ENCODE results near the gene TPK1. TPM values are rescaled to one million over a fixed set of nuclear protein-coding genes. Genes with fewer than 3 reads are reported as not detected.

TPK1 gene
- polyA plus RNA-seq, 4 donors: 2.7 to 21.9 (median 15.3) TPM

GRCh38 chr7:144517749-144518148 is 318.1 kb downstream of the TPK1 start:
- 15 to 35% (median 21%) methylated on average over 3 of the region's 3 CpGs for WGBS, 3 donors

GRCh38 chr7:144516729-144517525 is 318.9 kb downstream of the TPK1 start:
- DNase-seq (no peak), FAIRE-seq (no peak)
- H3K4me1 ChIP-seq (ENCODE audit: control insufficient read depth in 3 of 3, insufficient read depth in 2 of 3, low read depth in 1 of 3, low read length in 2 of 3): no peaks in the 10 kb centered on the region
- H3K36me3 ChIP-seq (ENCODE audit: control insufficient read depth in 3 of 3, insufficient read depth in 2 of 3, low read depth in 1 of 3, low read length in 3 of 3): no peaks in the 10 kb centered on the region
- no peak overlapping the region for H3K27ac ChIP-seq (ENCODE audit: low read depth in 1 of 3, low read length in 2 of 3)
- 82 to 86% (median 83%) methylated on average over 3 of the region's 3 CpGs for WGBS, 3 donors
- H3K4me3 ChIP-seq (ENCODE audit: low read depth in 1 of 3, low read length in 3 of 3): no peak overlapping the region
- no peaks in the 10 kb centered on the region for H3K9me3 ChIP-seq (ENCODE audit: control insufficient read depth in 2 of 2, insufficient read depth in 1 of 2, low read depth in 1 of 2, low read length in 1 of 2)
- no peaks in the 10 kb centered on the region for H3K27me3 ChIP-seq (ENCODE audit: control insufficient read depth in 3 of 3, insufficient read depth in 3 of 3, low read length in 3 of 3)

More at GRCh38 chr7:144517749-144518148, 318.1 kb downstream of the TPK1 start:
- no peaks in the 10 kb centered on the region for H3K27me3 ChIP-seq (ENCODE audit: control insufficient read depth in 3 of 3, insufficient read depth in 3 of 3, low read length in 3 of 3)
- FAIRE-seq: no peak
- no peaks in the 10 kb centered on the region for H3K4me1 ChIP-seq (ENCODE audit: control insufficient read depth in 3 of 3, insufficient read depth in 2 of 3, low read depth in 1 of 3, low read length in 2 of 3)
- no peaks in the 10 kb centered on the region for H3K36me3 ChIP-seq (ENCODE audit: control insufficient read depth in 3 of 3, insufficient read depth in 2 of 3, low read depth in 1 of 3, low read length in 3 of 3)
- no peaks in the 10 kb centered on the region for H3K9me3 ChIP-seq (ENCODE audit: control insufficient read depth in 2 of 2, insufficient read depth in 1 of 2, low read depth in 1 of 2, low read length in 1 of 2)
- no peak for DNase-seq
- no peak overlapping the region for H3K27ac ChIP-seq (ENCODE audit: low read depth in 1 of 3, low read length in 2 of 3)
- H3K4me3 ChIP-seq (ENCODE audit: low read depth in 1 of 3, low read length in 3 of 3): no peak overlapping the region

GRCh38 chr7:144513334-144513733 is 322.5 kb downstream of the TPK1 start:
- DNase-seq (peak; percentile 41 to 56), FAIRE-seq (no peak)
- Histone ChIP-seq H3K4me1 (ENCODE audit: control insufficient read depth in 3 of 3, insufficient read depth in 2 of 3, low read depth in 1 of 3, low read length in 2 of 3) (no peaks in the 10 kb centered on the region), H3K9me3 (ENCODE audit: control insufficient read depth in 2 of 2, insufficient read depth in 1 of 2, low read depth in 1 of 2, low read length in 1 of 2) (no peaks in the 10 kb centered on the region), H3K27me3 (ENCODE audit: control insufficient read depth in 3 of 3, insufficient read depth in 3 of 3, low read length in 3 of 3) (no peaks in the 10 kb centered on the region), H3K36me3 (ENCODE audit: control insufficient read depth in 3 of 3, insufficient read depth in 2 of 3, low read depth in 1 of 3, low read length in 3 of 3) (no peaks in the 10 kb centered on the region), H3K4me3 (ENCODE audit: low read depth in 1 of 3, low read length in 3 of 3) (no peak overlapping the region), H3K27ac (ENCODE audit: low read depth in 1 of 3, low read length in 2 of 3) (no peak overlapping the region)
- 6 to 10% (median 8%) methylated on average over 2 of the region's 2 CpGs for WGBS, 3 donors

- Histone ChIP-seq H3K4me3 (ENCODE audit: low read depth in 1 of 3, low read length in 3 of 3) (no peak overlapping the region), H3K27ac (ENCODE audit: low read depth in 1 of 3, low read length in 2 of 3) (no peak overlapping the region), H3K9me3 (ENCODE audit: control insufficient read depth in 2 of 2, insufficient read depth in 1 of 2, low read depth in 1 of 2, low read length in 1 of 2) (peaks cover 0 to 7% of the 10 kb centered on the region in 2 donors), H3K27me3 (ENCODE audit: control insufficient read depth in 3 of 3, insufficient read depth in 3 of 3, low read length in 3 of 3) (no peaks in the 10 kb centered on the region), H3K36me3 (ENCODE audit: control insufficient read depth in 3 of 3, insufficient read depth in 2 of 3, low read depth in 1 of 3, low read length in 3 of 3) (no peaks in the 10 kb centered on the region), H3K4me1 (ENCODE audit: control insufficient read depth in 3 of 3, insufficient read depth in 2 of 3, low read depth in 1 of 3, low read length in 2 of 3) (no peaks in the 10 kb centered on the region)
- WGBS, 3 donors: 86 to 90% (median 90%) methylated on average over 6 of the region's 6 CpGs
- FAIRE-seq (no peak), DNase-seq (no peak)
Measured at GRCh38 chr7:144510621-144511020, 325.2 kb downstream of the TPK1 start.

- no peak for DNase-seq
- no peak overlapping the region for H3K27ac ChIP-seq (ENCODE audit: low read depth in 1 of 3, low read length in 2 of 3)
- 73 to 92% (median 78%) methylated on average over 4 of the region's 4 CpGs for WGBS, 3 donors
- no peaks in the 10 kb centered on the region for H3K4me1 ChIP-seq (ENCODE audit: control insufficient read depth in 3 of 3, insufficient read depth in 2 of 3, low read depth in 1 of 3, low read length in 2 of 3)
- H3K9me3 ChIP-seq (ENCODE audit: control insufficient read depth in 2 of 2, insufficient read depth in 1 of 2, low read depth in 1 of 2, low read length in 1 of 2): peaks cover 0 to 13% of the 10 kb centered on the region in 2 donors
- no peaks in the 10 kb centered on the region for H3K27me3 ChIP-seq (ENCODE audit: control insufficient read depth in 3 of 3, insufficient read depth in 3 of 3, low read length in 3 of 3)
- no peak for FAIRE-seq
- no peak overlapping the region for H3K4me3 ChIP-seq (ENCODE audit: low read depth in 1 of 3, low read length in 3 of 3)
- H3K36me3 ChIP-seq (ENCODE audit: control insufficient read depth in 3 of 3, insufficient read depth in 2 of 3, low read depth in 1 of 3, low read length in 3 of 3): no peaks in the 10 kb centered on the region
Measured at GRCh38 chr7:144508702-144509101, 327.2 kb downstream of the TPK1 start.

GRCh38 chr7:144503215-144503614 is 332.6 kb downstream of the TPK1 start:
- Histone ChIP-seq H3K27ac (ENCODE audit: low read depth in 1 of 3, low read length in 2 of 3) (no peak overlapping the region), H3K4me1 (ENCODE audit: control insufficient read depth in 3 of 3, insufficient read depth in 2 of 3, low read depth in 1 of 3, low read length in 2 of 3) (no peaks in the 10 kb centered on the region), H3K36me3 (ENCODE audit: control insufficient read depth in 3 of 3, insufficient read depth in 2 of 3, low read depth in 1 of 3, low read length in 3 of 3) (no peaks in the 10 kb centered on the region), H3K4me3 (ENCODE audit: low read depth in 1 of 3, low read length in 3 of 3) (no peak overlapping the region), H3K9me3 (ENCODE audit: control insufficient read depth in 2 of 2, insufficient read depth in 1 of 2, low read depth in 1 of 2, low read length in 1 of 2) (peaks cover 0 to 13% of the 10 kb centered on the region in 2 donors), H3K27me3 (ENCODE audit: control insufficient read depth in 3 of 3, insufficient read depth in 3 of 3, low read length in 3 of 3) (no peaks in the 10 kb centered on the region)
- no peak for FAIRE-seq
- no peak for DNase-seq
- WGBS, 3 donors: 90 to 94% (median 92%) methylated on average over 6 of the region's 6 CpGs

- 51 to 65% (median 63%) methylated on average over 5 of the region's 5 CpGs for WGBS, 3 donors
- Histone ChIP-seq H3K4me3 (ENCODE audit: low read depth in 1 of 3, low read length in 3 of 3) (no peak overlapping the region), H3K36me3 (ENCODE audit: control insufficient read depth in 3 of 3, insufficient read depth in 2 of 3, low read depth in 1 of 3, low read length in 3 of 3) (no peaks in the 10 kb centered on the region), H3K4me1 (ENCODE audit: control insufficient read depth in 3 of 3, insufficient read depth in 2 of 3, low read depth in 1 of 3, low read length in 2 of 3) (no peaks in the 10 kb centered on the region), H3K9me3 (ENCODE audit: control insufficient read depth in 2 of 2, insufficient read depth in 1 of 2, low read depth in 1 of 2, low read length in 1 of 2) (peaks cover 0 to 2% of the 10 kb centered on the region in 2 donors), H3K27ac (ENCODE audit: low read depth in 1 of 3, low read length in 2 of 3) (no peak overlapping the region), H3K27me3 (ENCODE audit: control insufficient read depth in 3 of 3, insufficient read depth in 3 of 3, low read length in 3 of 3) (no peaks in the 10 kb centered on the region)
- no peak for DNase-seq
- FAIRE-seq: no peak
Measured at GRCh38 chr7:144500225-144500624, 335.6 kb downstream of the TPK1 start.

GRCh38 chr7:144497282-144497681 is 338.6 kb downstream of the TPK1 start:
- FAIRE-seq: no peak
- H3K27ac ChIP-seq (ENCODE audit: low read depth in 1 of 3, low read length in 2 of 3): no peak overlapping the region
- peaks cover 0 to 3% of the 10 kb centered on the region in 2 donors for H3K9me3 ChIP-seq (ENCODE audit: control insufficient read depth in 2 of 2, insufficient read depth in 1 of 2, low read depth in 1 of 2, low read length in 1 of 2)
- H3K4me1 ChIP-seq (ENCODE audit: control insufficient read depth in 3 of 3, insufficient read depth in 2 of 3, low read depth in 1 of 3, low read length in 2 of 3): no peaks in the 10 kb centered on the region
- H3K27me3 ChIP-seq (ENCODE audit: control insufficient read depth in 3 of 3, insufficient read depth in 3 of 3, low read length in 3 of 3): no peaks in the 10 kb centered on the region
- DNase-seq: no peak
- H3K36me3 ChIP-seq (ENCODE audit: control insufficient read depth in 3 of 3, insufficient read depth in 2 of 3, low read depth in 1 of 3, low read length in 3 of 3): no peaks in the 10 kb centered on the region
- no peak overlapping the region for H3K4me3 ChIP-seq (ENCODE audit: low read depth in 1 of 3, low read length in 3 of 3)
- 70 to 88% (median 81%) methylated on average over 1 of the region's 1 CpG for WGBS, 3 donors

- H3K4me1 ChIP-seq (ENCODE audit: control insufficient read depth in 3 of 3, insufficient read depth in 2 of 3, low read depth in 1 of 3, low read length in 2 of 3): no peaks in the 10 kb centered on the region
- 88 to 94% (median 93%) methylated on average over 1 of the region's 1 CpG for WGBS, 3 donors
- FAIRE-seq: no peak
- no peak overlapping the region for H3K4me3 ChIP-seq (ENCODE audit: low read depth in 1 of 3, low read length in 3 of 3)
- H3K27me3 ChIP-seq (ENCODE audit: control insufficient read depth in 3 of 3, insufficient read depth in 3 of 3, low read length in 3 of 3): no peaks in the 10 kb centered on the region
- H3K36me3 ChIP-seq (ENCODE audit: control insufficient read depth in 3 of 3, insufficient read depth in 2 of 3, low read depth in 1 of 3, low read length in 3 of 3): no peaks in the 10 kb centered on the region
- DNase-seq: no peak
- H3K27ac ChIP-seq (ENCODE audit: low read depth in 1 of 3, low read length in 2 of 3): no peak overlapping the region
- peaks cover 0 to 3% of the 10 kb centered on the region in 2 donors for H3K9me3 ChIP-seq (ENCODE audit: control insufficient read depth in 2 of 2, insufficient read depth in 1 of 2, low read depth in 1 of 2, low read length in 1 of 2)
Measured at GRCh38 chr7:144494355-144494754, 341.5 kb downstream of the TPK1 start.
